HepG2 (cell line): ENCODE results near the gene TNNI2. TPM values are rescaled to one million over a fixed set of nuclear protein-coding genes. Genes with fewer than 3 reads are reported as not detected.

Experiments used
- AHR ChIP-seq: IDR thresholded peaks from 2 replicates; pipeline ENCODE4 v1.6.1; 2018; ENCODE audit warnings: missing genetic modification reagents, missing compliant biosample characterization
- CC2D1A ChIP-seq: sonication (generic); formaldehyde crosslinking; IDR thresholded peaks from 2 replicates; pipeline ENCODE4 v1.8.1; 2023; ENCODE audit warnings: mild to moderate bottlenecking, missing genetic modification reagents
- KMT2A ChIP-seq: sonication (generic); formaldehyde crosslinking; IDR thresholded peaks from 2 replicates; pipeline ENCODE4 v1.4.0; 2020; ENCODE audit warnings: missing genetic modification reagents
- MBD4 ChIP-seq: IDR thresholded peaks from 2 replicates; pipeline ENCODE4 v1.6.1; 2012; ENCODE audit warnings: low read length, inconsistent platforms, borderline replicate concordance
- MIER2 ChIP-seq: IDR thresholded peaks from 2 replicates; pipeline ENCODE4 v1.6.1; 2016; ENCODE audit warnings: missing biosample characterization, missing genetic modification reagents
- NR2F2 ChIP-seq: IDR thresholded peaks from 2 replicates; pipeline ENCODE4 v1.6.1; 2012; ENCODE audit warnings: low read depth, inconsistent platforms, borderline replicate concordance
- NR2F6 ChIP-seq, 2 experiments: IDR thresholded peaks; 2 replicates each; pipeline ENCODE4 v1.6.1; 2016; ENCODE audit warnings: antibody characterized with exemption in 1 of 2, mild to moderate bottlenecking in 1 of 2
- RCOR2 ChIP-seq: IDR thresholded peaks from 2 replicates; pipeline ENCODE4 v1.6.1; 2016; ENCODE audit warnings: missing biosample characterization, missing genetic modification reagents
- SETDB1 ChIP-seq: sonication (generic); formaldehyde crosslinking; IDR thresholded peaks from 2 replicates; pipeline ENCODE4 v1.5.1; 2020; ENCODE audit warnings: missing genetic modification reagents, mild to moderate bottlenecking, borderline replicate concordance
- SNAI1 ChIP-seq: sonication (generic); formaldehyde crosslinking; IDR thresholded peaks from 2 replicates; pipeline ENCODE4 v1.5.0; 2020; ENCODE audit warnings: mild to moderate bottlenecking, missing genetic modification reagents, borderline replicate concordance
- U2AF1 ChIP-seq: fragments of 200-400 bp; formaldehyde crosslinking; optimal IDR thresholded peaks from 2 replicates; pipeline ENCODE3; 2017; ENCODE audit warnings: mild to moderate bottlenecking, low read depth, low read length
- ZBTB7A ChIP-seq: sonication (generic); formaldehyde crosslinking; IDR thresholded peaks from 2 replicates; pipeline ENCODE4 v1.8.0; 2022; ENCODE audit warnings: mild to moderate bottlenecking, missing genetic modification reagents
- ZNF501 ChIP-seq: sonication (generic); formaldehyde crosslinking; IDR thresholded peaks from 2 replicates; pipeline ENCODE4 v1.5.1; 2020; ENCODE audit warnings: mild to moderate bottlenecking, moderate library complexity, missing genetic modification reagents
- ZNF564 ChIP-seq: sonication (generic); formaldehyde crosslinking; IDR thresholded peaks from 2 replicates; pipeline ENCODE4 v1.8.1; 2023; ENCODE audit warnings: mild to moderate bottlenecking, missing genetic modification reagents
- ZSCAN22 ChIP-seq: sonication (generic); formaldehyde crosslinking; IDR thresholded peaks from 2 replicates; pipeline ENCODE4 v1.4.0; 2020; ENCODE audit warnings: mild to moderate bottlenecking, missing genetic modification reagents
- polyA plus RNA-seq, 8 experiments: library from polyadenylated mRNA; depleted of rRNA in 3 of 8; stranded (reverse) in 7 of 8; unstranded in 1 of 8; fragments of >200 nt; fragmentation: Illumina TruSeq in 4 of 8; extraction: Trizol in 4 of 8; gene quantifications; 2 replicates each; pipeline versions ENCODE4 v1.2.1 to v1.2.3, GENCODE V29; 2011 to 2016; ENCODE audit warnings: low read depth in 4 of 8, missing spikeins in 1 of 8, mixed read lengths in 1 of 8; ENCODE audit not compliant: insufficient read depth in 1 of 8
- total RNA-seq, 5 experiments: library from RNA; depleted of rRNA; stranded (reverse); fragments of >200 nt; fragmentation: Illumina TruSeq; extraction: Trizol; gene quantifications; 2 replicates each; pipeline ENCODE4 v1.2.3, GENCODE V29; 2016; ENCODE audit warnings: low read depth in 1 of 5
- TF ChIP-seq, protein P1 (sequence below): sonication (generic); formaldehyde crosslinking; IDR thresholded peaks from 2 replicates; pipeline ENCODE4 v1.4.0; 2020; ENCODE audit warnings: missing genetic modification reagents, mild to moderate bottlenecking, borderline replicate concordance
- TF ChIP-seq, protein P2 (sequence below): sonication (generic); formaldehyde crosslinking; IDR thresholded peaks from 2 replicates; pipeline ENCODE4 v1.9.0; 2022; ENCODE audit warnings: missing genetic modification reagents, mild to moderate bottlenecking, borderline replicate concordance
- TF ChIP-seq, protein P3 (sequence below): sonication (generic); formaldehyde crosslinking; IDR thresholded peaks from 2 replicates; pipeline ENCODE4 v1.8.1; 2023; ENCODE audit warnings: missing genetic modification reagents, inconsistent platforms, borderline replicate concordance
- TF ChIP-seq, protein P4 (sequence below): sonication (generic); formaldehyde crosslinking; IDR thresholded peaks from 2 replicates; pipeline ENCODE4 v1.4.0; 2020; ENCODE audit warnings: missing genetic modification reagents; ENCODE audit errors: not compliant biosample characterization
- TF ChIP-seq, protein P5 (sequence below): sonication (generic); formaldehyde crosslinking; IDR thresholded peaks from 2 replicates; pipeline ENCODE4 v1.5.0; 2020; ENCODE audit warnings: mild to moderate bottlenecking, missing genetic modification reagents, moderate library complexity
- TF ChIP-seq, protein P6 (sequence below): sonication (generic); formaldehyde crosslinking; IDR thresholded peaks from 2 replicates; pipeline ENCODE4 v1.5.1; 2020; ENCODE audit warnings: missing genetic modification reagents, mild to moderate bottlenecking, borderline replicate concordance

Gene TNNI2
- total and polyA plus RNA-seq, 2 of the 13 experiments (the other 11 are each of a cell fraction or from before 2014, with no cell fraction given) = 7.2 to 12.0 TPM

DNA sequence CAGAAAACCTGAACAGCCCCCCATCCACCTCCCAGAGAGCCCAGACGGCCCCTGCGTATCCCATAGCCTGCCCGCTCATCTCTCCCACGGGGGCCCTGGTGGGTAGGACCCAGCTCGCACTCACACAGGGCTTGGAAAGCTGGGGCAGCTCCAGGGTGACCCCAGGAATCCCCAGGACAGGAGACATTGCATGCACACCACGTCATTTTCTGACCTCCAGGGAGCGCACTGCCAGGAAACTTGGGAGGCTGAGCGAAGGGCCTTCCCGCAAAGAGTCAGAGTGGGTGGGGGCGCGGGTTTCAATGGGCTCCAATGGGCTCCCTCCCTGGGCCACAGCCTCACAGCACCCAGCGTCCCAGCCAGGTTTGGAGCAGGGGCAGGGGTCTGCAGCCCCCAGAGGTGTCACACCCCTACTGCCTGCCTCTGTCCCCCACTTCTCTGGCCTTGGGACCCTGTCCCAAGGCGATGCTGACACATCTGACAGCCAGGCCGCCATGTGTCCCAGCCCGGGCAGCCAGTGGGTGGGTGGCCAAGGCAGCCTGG, 12.2 kb upstream of the TNNI2 start (continued):
- TF ChIP-seq, protein P1, sequence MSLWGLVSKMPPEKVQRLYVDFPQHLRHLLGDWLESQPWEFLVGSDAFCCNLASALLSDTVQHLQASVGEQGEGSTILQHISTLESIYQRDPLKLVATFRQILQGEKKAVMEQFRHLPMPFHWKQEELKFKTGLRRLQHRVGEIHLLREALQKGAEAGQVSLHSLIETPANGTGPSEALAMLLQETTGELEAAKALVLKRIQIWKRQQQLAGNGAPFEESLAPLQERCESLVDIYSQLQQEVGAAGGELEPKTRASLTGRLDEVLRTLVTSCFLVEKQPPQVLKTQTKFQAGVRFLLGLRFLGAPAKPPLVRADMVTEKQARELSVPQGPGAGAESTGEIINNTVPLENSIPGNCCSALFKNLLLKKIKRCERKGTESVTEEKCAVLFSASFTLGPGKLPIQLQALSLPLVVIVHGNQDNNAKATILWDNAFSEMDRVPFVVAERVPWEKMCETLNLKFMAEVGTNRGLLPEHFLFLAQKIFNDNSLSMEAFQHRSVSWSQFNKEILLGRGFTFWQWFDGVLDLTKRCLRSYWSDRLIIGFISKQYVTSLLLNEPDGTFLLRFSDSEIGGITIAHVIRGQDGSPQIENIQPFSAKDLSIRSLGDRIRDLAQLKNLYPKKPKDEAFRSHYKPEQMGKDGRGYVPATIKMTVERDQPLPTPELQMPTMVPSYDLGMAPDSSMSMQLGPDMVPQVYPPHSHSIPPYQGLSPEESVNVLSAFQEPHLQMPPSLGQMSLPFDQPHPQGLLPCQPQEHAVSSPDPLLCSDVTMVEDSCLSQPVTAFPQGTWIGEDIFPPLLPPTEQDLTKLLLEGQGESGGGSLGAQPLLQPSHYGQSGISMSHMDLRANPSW (CRISPR knock-in tag) = no peak
- no peak for TF ChIP-seq NR2F6 (IDR thresholded peaks at IDR 0.05)
- TF ChIP-seq NR2F6 (CRISPR knock-in tag; IDR thresholded peaks at IDR 0.05) = peak; percentile 29; the same call in 1 of the 2 replicates
- TF ChIP-seq KMT2A (CRISPR knock-in tag) = 0 out of 2 replicates have a peak, but pooled peaks have one; percentile 17
- no peak for TF ChIP-seq U2AF1
- no peak for TF ChIP-seq SNAI1 (CRISPR knock-in tag)
- TF ChIP-seq ZBTB7A (CRISPR knock-in tag) = no peak
- no peak for TF ChIP-seq RCOR2 (CRISPR knock-in tag)
- TF ChIP-seq, protein P2, sequence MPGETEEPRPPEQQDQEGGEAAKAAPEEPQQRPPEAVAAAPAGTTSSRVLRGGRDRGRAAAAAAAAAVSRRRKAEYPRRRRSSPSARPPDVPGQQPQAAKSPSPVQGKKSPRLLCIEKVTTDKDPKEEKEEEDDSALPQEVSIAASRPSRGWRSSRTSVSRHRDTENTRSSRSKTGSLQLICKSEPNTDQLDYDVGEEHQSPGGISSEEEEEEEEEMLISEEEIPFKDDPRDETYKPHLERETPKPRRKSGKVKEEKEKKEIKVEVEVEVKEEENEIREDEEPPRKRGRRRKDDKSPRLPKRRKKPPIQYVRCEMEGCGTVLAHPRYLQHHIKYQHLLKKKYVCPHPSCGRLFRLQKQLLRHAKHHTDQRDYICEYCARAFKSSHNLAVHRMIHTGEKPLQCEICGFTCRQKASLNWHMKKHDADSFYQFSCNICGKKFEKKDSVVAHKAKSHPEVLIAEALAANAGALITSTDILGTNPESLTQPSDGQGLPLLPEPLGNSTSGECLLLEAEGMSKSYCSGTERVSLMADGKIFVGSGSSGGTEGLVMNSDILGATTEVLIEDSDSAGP = peak; percentile 43; the same call in 1 of the 2 replicates
- TF ChIP-seq AHR (CRISPR knock-in tag) = 0 out of 2 replicates have a peak, but pooled peaks have one; percentile 11
- TF ChIP-seq, protein P3, sequence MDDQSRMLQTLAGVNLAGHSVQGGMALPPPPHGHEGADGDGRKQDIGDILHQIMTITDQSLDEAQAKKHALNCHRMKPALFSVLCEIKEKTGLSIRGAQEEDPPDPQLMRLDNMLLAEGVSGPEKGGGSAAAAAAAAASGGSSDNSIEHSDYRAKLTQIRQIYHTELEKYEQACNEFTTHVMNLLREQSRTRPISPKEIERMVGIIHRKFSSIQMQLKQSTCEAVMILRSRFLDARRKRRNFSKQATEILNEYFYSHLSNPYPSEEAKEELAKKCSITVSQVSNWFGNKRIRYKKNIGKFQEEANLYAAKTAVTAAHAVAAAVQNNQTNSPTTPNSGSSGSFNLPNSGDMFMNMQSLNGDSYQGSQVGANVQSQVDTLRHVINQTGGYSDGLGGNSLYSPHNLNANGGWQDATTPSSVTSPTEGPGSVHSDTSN (CRISPR knock-in tag) = no peak
- TF ChIP-seq, protein P4, sequence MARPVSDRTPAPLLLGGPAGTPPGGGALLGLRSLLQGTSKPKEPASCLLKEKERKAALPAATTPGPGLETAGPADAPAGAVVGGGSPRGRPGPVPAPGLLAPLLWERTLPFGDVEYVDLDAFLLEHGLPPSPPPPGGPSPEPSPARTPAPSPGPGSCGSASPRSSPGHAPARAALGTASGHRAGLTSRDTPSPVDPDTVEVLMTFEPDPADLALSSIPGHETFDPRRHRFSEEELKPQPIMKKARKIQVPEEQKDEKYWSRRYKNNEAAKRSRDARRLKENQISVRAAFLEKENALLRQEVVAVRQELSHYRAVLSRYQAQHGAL = no peak
- TF ChIP-seq, protein P5, sequence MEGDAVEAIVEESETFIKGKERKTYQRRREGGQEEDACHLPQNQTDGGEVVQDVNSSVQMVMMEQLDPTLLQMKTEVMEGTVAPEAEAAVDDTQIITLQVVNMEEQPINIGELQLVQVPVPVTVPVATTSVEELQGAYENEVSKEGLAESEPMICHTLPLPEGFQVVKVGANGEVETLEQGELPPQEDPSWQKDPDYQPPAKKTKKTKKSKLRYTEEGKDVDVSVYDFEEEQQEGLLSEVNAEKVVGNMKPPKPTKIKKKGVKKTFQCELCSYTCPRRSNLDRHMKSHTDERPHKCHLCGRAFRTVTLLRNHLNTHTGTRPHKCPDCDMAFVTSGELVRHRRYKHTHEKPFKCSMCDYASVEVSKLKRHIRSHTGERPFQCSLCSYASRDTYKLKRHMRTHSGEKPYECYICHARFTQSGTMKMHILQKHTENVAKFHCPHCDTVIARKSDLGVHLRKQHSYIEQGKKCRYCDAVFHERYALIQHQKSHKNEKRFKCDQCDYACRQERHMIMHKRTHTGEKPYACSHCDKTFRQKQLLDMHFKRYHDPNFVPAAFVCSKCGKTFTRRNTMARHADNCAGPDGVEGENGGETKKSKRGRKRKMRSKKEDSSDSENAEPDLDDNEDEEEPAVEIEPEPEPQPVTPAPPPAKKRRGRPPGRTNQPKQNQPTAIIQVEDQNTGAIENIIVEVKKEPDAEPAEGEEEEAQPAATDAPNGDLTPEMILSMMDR (CRISPR knock-in tag) = peak; percentile 70
- no peak for TF ChIP-seq SETDB1 (CRISPR knock-in tag)
- 0 out of 2 replicates have a peak, but pooled peaks have one; percentile 4 for TF ChIP-seq ZNF501 (CRISPR knock-in tag)
- no peak for TF ChIP-seq MIER2 (CRISPR knock-in tag)
- TF ChIP-seq ZNF564 (CRISPR knock-in tag) = 0 out of 2 replicates have a peak, but pooled peaks have one; percentile 29
- TF ChIP-seq ZSCAN22 (CRISPR knock-in tag) = no peak
- TF ChIP-seq CC2D1A = no peak
- TF ChIP-seq, protein P6, sequence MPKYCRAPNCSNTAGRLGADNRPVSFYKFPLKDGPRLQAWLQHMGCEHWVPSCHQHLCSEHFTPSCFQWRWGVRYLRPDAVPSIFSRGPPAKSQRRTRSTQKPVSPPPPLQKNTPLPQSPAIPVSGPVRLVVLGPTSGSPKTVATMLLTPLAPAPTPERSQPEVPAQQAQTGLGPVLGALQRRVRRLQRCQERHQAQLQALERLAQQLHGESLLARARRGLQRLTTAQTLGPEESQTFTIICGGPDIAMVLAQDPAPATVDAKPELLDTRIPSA = no peak
- TF ChIP-seq MBD4 = no peak
- TF ChIP-seq NR2F2 = no peak
